Neural cell (in vitro differentiated cells): ENCODE results near the gene PRG3. TPM values are rescaled to one million over a fixed set of nuclear protein-coding genes. Genes with fewer than 3 reads are reported as not detected.

Source experiments
- H2AFZ ChIP-seq: fragments of 200-600, 300-800 bp; sonication (generic), shearing (Covaris generic); 2 replicates; pipeline ENCODE4 v1.6.0; 2014; ENCODE audit warnings: low read depth, mild to moderate bottlenecking, antibody characterized with exemption, low read length, moderate library complexity
- H3F3A ChIP-seq: fragments of 200-600 bp; shearing (Covaris generic); 2 replicates; pipeline ENCODE4 v1.6.1; 2016; ENCODE audit warnings: mild to moderate bottlenecking, moderate library complexity, mixed read lengths, antibody characterized with exemption, low read length; ENCODE audit not compliant: insufficient read depth, poor library complexity, severe bottlenecking
- H3K27ac ChIP-seq: fragments of 200-600, 300-800 bp; sonication (generic), shearing (Covaris generic); 2 replicates; pipeline ENCODE4 v1.5.1; 2014; ENCODE audit warnings: mild to moderate bottlenecking, low read length, moderate library complexity
- H3K27me3 ChIP-seq: fragments of 300-800, 200-600 bp; sonication (generic), shearing (Covaris generic); 2 replicates; pipeline ENCODE4 v1.6.0; 2014; ENCODE audit warnings: mild to moderate bottlenecking, low read depth, low read length, moderate library complexity; ENCODE audit not compliant: insufficient read depth
- H3K36me3 ChIP-seq: fragments of 300-800, 200-600 bp; sonication (generic), shearing (Covaris generic); 2 replicates; pipeline ENCODE4 v1.5.1; 2014; ENCODE audit warnings: mild to moderate bottlenecking, antibody characterized with exemption, low read length, moderate library complexity; ENCODE audit not compliant: insufficient read depth
- H3K4me2 ChIP-seq: fragments of 300-800, 200-600 bp; sonication (generic), shearing (Covaris generic); 2 replicates; pipeline ENCODE4 v1.6.0; 2014; ENCODE audit warnings: mild to moderate bottlenecking, low read length
- H3K4me3 ChIP-seq: fragments of 300-800, 200-600 bp; sonication (generic), shearing (Covaris generic); 2 replicates; pipeline ENCODE4 v1.5.1; 2014; ENCODE audit warnings: mild to moderate bottlenecking, low read length, moderate library complexity
- H3K79me2 ChIP-seq: fragments of 200-600 bp; shearing (Covaris generic); replicated peaks from 2 replicates; pipeline ENCODE4 v1.6.0; 2014; ENCODE audit warnings: mild to moderate bottlenecking, low read length, moderate library complexity; ENCODE audit not compliant: insufficient read depth
- H3K9ac ChIP-seq: fragments of 300-800, 200-600 bp; sonication (generic), shearing (Covaris generic); 2 replicates; pipeline ENCODE4 v1.6.1; 2016; ENCODE audit warnings: mild to moderate bottlenecking, low read length, mixed read lengths
- H3K9me2 ChIP-seq: fragments of 200-600 bp; shearing (Covaris generic); 2 replicates; pipeline ENCODE4 v1.6.1; 2016; ENCODE audit warnings: mild to moderate bottlenecking, low read length, mixed read lengths; ENCODE audit not compliant: insufficient read depth
- H3K9me3 ChIP-seq: fragments of 200-600, 300-800 bp; sonication (generic), shearing (Covaris generic); 2 replicates; pipeline ENCODE4 v1.6.1; 2016; ENCODE audit warnings: mild to moderate bottlenecking, mixed run types, low read length, moderate library complexity, mixed read lengths
- H4K20me1 ChIP-seq: fragments of 200-600 bp; shearing (Covaris generic); 2 replicates; pipeline ENCODE4 v1.6.1; 2016; ENCODE audit warnings: mild to moderate bottlenecking, mixed run types; ENCODE audit not compliant: insufficient read depth
- EZH2 ChIP-seq: fragments of 200-600, 300-800 bp; shearing (Covaris generic), sonication (generic); IDR thresholded peaks from 2 replicates; pipeline ENCODE4 v1.6.1; 2014; ENCODE audit warnings: antibody characterized with exemption, low read length, borderline replicate concordance, mild to moderate bottlenecking; ENCODE audit not compliant: insufficient read depth, poor library complexity, severe bottlenecking
- POLR2AphosphoS5 ChIP-seq: IDR thresholded peaks from 2 replicates; pipeline ENCODE4 v1.6.1; 2012
- RAD21 ChIP-seq: fragments of 450-650 bp; conservative IDR thresholded peaks from 2 replicates; pipeline ENCODE4 v1.6.1; 2014; ENCODE audit warnings: antibody characterized with exemption, mild to moderate bottlenecking, moderate library complexity
- SMC3 ChIP-seq: fragments of 450-650 bp; conservative IDR thresholded peaks from 2 replicates; pipeline ENCODE4 v1.6.1; 2014; ENCODE audit warnings: antibody characterized with exemption, mild to moderate bottlenecking, moderate library complexity; ENCODE audit not compliant: poor library complexity
- TAF1 ChIP-seq: IDR thresholded peaks from 2 replicates; pipeline ENCODE4 v1.6.1; 2012; ENCODE audit warnings: low read depth
- polyA plus RNA-seq: library from polyadenylated mRNA; depleted of rRNA; stranded (reverse); fragments of >200 nt; gene quantifications from 2 replicates; pipeline ENCODE4 v1.2.3, GENCODE V29; 2014
- TF ChIP-seq, protein P1 (sequence below): fragments of 450-650 bp; IDR thresholded peaks from 2 replicates; pipeline ENCODE4 v1.5.1; 2014; ENCODE audit warnings: antibody characterized with exemption, mild to moderate bottlenecking, moderate library complexity; ENCODE audit not compliant: poor library complexity, severe bottlenecking
- TF ChIP-seq, protein P2 (sequence below): IDR thresholded peaks from 2 replicates; pipeline ENCODE4 v1.6.1; 2012; ENCODE audit warnings: borderline replicate concordance

The PRG3 gene
- polyA plus RNA-seq, 1 donor from 2014 or later, result not detected

DNA sequence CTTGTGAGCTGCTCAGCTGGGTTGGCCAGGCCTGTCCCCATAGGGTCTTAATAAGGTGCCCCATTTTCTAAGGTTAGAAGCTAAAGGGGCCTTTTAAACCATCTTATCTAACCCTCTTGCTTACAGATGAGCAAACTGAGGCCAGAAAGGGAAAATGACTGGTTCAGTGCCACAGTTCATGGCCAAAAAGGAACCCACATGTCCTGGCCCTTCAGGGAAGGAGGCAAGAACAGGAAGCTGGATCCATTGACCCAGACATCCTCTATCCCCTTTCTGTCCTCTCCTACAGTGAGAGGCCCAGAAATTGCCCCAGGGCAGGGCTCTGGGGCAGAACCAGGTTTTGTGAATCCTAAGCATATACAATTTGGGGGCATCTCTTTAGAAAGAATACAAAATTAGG lies 10.0 kb downstream of the PRG3 start:
- no peaks in the 10 kb centered on the region for H3K36me3 ChIP-seq
- H3K27me3 ChIP-seq, result no peaks in the 10 kb centered on the region

DNA sequence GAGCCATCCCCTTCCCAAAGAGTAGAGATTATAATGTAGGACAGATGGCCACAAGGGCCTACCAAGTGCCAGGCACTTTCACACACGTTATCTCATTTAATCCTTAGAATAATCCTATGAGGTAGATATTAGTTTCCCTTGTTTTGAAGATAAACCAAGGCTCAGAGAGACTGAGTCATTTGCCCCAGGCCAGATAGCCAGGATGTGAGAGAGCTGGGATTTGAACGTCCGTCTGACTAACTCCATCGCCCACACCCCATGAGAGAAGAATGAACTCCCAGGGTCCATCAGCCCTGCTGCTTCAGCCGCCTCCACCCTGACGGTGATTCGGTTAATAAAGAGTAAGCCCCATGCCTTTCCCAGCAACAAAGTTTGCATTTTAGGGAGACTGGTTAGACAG lies 10.7 kb downstream of the PRG3 start:
- no peak overlapping the region for H3K4me3 ChIP-seq
- no peak overlapping the region for H2AFZ ChIP-seq

More for the DNA sequence above, 10.0 kb downstream of the PRG3 start:
- Histone ChIP-seq H3K9me2 (no peaks in the 10 kb centered on the region), H2AFZ (no peak overlapping the region), H3K9ac (no peak overlapping the region), H4K20me1 (no peaks in the 10 kb centered on the region), H3K4me2 (no peak overlapping the region), H3F3A (no peaks in the 10 kb centered on the region), H3K79me2 (no peaks in the 10 kb centered on the region), H3K4me3 (no peak overlapping the region), H3K9me3 (no peaks in the 10 kb centered on the region), H3K27ac (no peak overlapping the region)
- TF ChIP-seq EZH2, result no peak
- TF ChIP-seq, protein P1, sequence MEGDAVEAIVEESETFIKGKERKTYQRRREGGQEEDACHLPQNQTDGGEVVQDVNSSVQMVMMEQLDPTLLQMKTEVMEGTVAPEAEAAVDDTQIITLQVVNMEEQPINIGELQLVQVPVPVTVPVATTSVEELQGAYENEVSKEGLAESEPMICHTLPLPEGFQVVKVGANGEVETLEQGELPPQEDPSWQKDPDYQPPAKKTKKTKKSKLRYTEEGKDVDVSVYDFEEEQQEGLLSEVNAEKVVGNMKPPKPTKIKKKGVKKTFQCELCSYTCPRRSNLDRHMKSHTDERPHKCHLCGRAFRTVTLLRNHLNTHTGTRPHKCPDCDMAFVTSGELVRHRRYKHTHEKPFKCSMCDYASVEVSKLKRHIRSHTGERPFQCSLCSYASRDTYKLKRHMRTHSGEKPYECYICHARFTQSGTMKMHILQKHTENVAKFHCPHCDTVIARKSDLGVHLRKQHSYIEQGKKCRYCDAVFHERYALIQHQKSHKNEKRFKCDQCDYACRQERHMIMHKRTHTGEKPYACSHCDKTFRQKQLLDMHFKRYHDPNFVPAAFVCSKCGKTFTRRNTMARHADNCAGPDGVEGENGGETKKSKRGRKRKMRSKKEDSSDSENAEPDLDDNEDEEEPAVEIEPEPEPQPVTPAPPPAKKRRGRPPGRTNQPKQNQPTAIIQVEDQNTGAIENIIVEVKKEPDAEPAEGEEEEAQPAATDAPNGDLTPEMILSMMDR, result no peak
- TF ChIP-seq, protein P2, sequence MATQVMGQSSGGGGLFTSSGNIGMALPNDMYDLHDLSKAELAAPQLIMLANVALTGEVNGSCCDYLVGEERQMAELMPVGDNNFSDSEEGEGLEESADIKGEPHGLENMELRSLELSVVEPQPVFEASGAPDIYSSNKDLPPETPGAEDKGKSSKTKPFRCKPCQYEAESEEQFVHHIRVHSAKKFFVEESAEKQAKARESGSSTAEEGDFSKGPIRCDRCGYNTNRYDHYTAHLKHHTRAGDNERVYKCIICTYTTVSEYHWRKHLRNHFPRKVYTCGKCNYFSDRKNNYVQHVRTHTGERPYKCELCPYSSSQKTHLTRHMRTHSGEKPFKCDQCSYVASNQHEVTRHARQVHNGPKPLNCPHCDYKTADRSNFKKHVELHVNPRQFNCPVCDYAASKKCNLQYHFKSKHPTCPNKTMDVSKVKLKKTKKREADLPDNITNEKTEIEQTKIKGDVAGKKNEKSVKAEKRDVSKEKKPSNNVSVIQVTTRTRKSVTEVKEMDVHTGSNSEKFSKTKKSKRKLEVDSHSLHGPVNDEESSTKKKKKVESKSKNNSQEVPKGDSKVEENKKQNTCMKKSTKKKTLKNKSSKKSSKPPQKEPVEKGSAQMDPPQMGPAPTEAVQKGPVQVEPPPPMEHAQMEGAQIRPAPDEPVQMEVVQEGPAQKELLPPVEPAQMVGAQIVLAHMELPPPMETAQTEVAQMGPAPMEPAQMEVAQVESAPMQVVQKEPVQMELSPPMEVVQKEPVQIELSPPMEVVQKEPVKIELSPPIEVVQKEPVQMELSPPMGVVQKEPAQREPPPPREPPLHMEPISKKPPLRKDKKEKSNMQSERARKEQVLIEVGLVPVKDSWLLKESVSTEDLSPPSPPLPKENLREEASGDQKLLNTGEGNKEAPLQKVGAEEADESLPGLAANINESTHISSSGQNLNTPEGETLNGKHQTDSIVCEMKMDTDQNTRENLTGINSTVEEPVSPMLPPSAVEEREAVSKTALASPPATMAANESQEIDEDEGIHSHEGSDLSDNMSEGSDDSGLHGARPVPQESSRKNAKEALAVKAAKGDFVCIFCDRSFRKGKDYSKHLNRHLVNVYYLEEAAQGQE, result no peak

More for the DNA sequence above, 10.7 kb downstream of the PRG3 start:
- TF ChIP-seq RAD21, result no peak
- TF ChIP-seq EZH2, result no peak
- TF ChIP-seq, protein P2, result no peak
- TF ChIP-seq POLR2AphosphoS5, result no peak
- TF ChIP-seq TAF1, result no peak
- TF ChIP-seq, protein P1, result no peak
- no peak for TF ChIP-seq SMC3
- Histone ChIP-seq H3K4me2 (no peak overlapping the region), H4K20me1 (no peaks in the 10 kb centered on the region), H3K27me3 (no peaks in the 10 kb centered on the region), H3K9me2 (no peaks in the 10 kb centered on the region), H3K79me2 (no peaks in the 10 kb centered on the region), H3K36me3 (no peaks in the 10 kb centered on the region), H3K27ac (no peak overlapping the region), H3K9me3 (no peaks in the 10 kb centered on the region), H3F3A (no peaks in the 10 kb centered on the region), H3K9ac (no peak overlapping the region)
